Ovary (tissue), 3 donors: Measurements from ENCODE around the gene TRAPPC3.

Experiments
- CTCF ChIP-seq, 3 donors: fragments of 450-650 bp in 2 of 3; fragments of 200-600 bp in 1 of 3; IDR thresholded peaks; one replicate each; pipeline versions ENCODE4 v1.5.1 to v1.8.0; 2016 to 2022; ENCODE audit warnings: antibody characterized with exemption in 3 of 3, mild to moderate bottlenecking in 1 of 3
- POLR2A ChIP-seq: fragments of 450-650 bp; IDR thresholded peaks from one replicate; pipeline ENCODE4 v1.6.1; 2017; ENCODE audit warnings: antibody characterized with exemption, mild to moderate bottlenecking, moderate library complexity
- donor health status: DM: no; HTN: no; CAD: no.

GRCh38 chr1:36137226-36137625 is 12.1 kb downstream of the TRAPPC3 start:
- TF ChIP-seq CTCF (IDR thresholded peaks at IDR 0.05): no peak
- no peak for TF ChIP-seq POLR2A
